Measurements from ENCODE around the gene HMGN1.

Gene HMGN1

GRCh38 chr21:39366563-39366962 lies 17.7 kb upstream of the HMGN1 start:
- no peak for DNase-seq

GRCh38 chr21:39364949-39365348 lies 16.1 kb upstream of the HMGN1 start:
- DNase-seq, result no peak

- no peak for DNase-seq
These were observed 15.0 kb upstream of the HMGN1 start for GRCh38 chr21:39363607-39364555.

- DNase-seq, result no peak
These were observed 13.8 kb upstream of the HMGN1 start for GRCh38 chr21:39362733-39363132.

- DNase-seq, result no peak
These were observed 10.5 kb upstream of the HMGN1 start for GRCh38 chr21:39359382-39359781.

DNA sequence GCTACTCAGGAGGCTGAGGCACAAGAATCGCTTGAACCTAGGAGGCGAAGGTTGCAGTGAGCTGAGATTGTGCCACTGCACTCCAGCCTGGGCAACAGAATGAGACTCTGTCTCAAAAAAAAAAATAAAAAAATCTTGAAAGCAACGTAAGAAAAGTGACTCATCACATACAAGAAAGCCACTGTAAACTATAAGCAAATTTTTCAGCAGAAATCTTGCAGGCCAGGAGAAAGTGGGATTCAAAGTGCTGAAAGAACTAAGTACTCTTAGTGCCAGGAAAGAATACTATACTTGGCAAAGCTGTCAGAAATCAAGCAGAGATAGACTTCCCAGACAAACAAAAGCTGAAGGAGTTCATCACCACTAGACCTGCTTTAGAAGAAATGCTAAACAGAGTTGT lies 4.4 kb upstream of the HMGN1 start:
- DNase-seq, result no peak

DNA sequence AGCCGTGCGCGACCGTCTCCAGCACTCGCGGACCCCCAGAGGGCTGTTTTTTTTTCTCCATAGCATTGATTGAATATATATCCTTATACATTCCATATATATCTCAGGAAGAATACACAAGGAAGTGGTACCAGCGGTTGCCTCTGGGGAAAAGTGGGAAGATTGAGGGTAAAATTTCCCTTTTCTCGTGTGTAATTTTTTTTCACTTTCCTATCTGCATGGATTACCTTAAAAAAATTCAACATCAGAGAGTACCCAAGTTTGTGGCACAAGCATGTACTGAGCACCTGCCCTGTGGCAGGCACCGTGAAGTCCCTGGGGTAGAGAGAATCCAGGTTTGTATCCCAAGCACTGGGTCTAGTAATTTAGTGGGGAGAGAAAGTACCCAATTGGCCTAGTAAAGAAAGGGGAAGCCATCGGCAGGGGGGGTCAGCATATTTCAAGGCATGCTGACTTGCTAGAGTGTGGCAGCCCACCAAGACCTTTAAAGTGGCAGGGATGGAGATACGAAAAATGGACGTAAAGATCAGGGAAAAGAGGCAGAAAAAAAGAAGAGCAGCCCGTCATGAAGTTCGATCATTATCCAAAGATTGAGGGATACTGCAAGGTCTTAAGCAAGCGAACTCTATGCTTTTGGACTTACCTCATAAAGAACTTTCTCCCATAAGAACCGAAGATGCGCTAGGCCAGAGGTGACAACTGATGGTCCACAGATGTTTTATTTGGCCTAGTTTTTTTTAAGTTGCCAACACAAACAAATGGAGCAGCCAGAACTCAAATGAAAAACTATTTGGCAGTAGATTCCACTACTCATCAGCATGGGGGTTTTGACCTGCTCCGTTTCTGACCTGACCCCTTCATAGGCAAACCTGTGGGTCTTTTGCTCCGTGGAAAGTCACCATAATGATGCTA lies 1.5 kb upstream of the HMGN1 start:
- no peak for DNase-seq

DNA sequence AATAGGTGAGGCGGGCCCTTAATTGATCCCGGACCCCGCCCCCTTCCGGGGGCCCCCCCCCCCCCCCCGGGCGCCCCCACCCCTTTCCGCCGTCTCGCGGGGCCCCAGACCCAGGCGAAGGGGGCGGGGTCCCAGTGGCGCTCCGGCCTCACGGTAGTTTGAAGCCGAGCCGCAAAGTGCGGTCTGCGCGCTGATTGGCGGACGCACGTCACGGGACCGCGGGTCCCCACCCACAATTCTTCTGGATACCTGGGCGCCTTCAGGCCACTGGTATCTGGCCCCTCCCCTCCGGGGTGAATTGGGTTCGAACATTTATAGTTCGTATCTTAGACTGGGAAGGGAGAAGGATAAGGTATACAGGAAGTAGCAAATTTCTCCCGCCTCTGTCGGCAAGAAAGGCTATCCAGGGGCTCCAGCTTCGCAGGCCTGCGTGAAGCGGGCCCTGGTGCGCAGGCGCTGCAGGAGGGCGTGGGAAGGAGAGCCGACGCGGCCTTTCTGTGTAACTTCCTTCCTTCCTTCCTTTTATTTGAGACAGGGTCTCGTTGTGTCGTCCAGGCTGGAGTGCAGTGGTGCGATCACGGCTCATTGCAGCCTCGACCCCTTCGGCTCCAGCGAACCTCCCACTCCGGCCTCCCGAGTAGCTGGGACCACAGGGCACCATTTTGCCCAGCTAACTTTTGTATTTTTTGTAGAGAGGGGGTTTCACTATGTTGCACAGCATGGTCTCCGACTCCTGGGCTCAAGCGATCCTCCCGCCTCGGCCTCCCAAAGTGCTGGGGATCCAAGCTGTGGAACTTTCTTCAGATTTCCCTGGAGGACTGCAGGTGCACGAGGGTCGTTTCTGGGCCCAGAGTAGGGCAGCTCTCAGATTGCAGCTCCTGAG lies 564 bp upstream of the HMGN1 start:
- DNase-seq, result peak; percentile 97

GRCh38 chr21:39348040-39348354 lies 891 bp downstream of the HMGN1 start:
- DNase-seq, result no peak

DNA sequence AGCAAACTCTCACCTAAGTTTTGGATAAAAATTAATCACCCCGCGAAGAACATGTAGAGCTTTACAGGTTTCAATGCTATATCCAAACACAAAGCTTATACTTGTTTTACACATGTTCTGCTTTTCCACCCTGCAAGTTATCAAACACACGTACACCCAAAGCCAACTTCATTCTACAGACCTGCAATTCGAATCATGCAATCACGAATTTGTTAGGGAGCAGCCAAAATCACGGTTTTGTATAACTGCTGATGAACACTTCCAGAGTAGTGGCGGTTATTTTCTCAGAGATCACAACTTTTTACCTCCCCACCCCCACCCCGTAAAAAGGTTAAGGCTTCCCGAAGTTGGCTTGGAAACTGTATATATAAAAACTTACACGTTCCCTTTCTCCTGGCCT lies 1.4 kb downstream of the HMGN1 start:
- peak; percentile 19 for DNase-seq

- DNase-seq, result no peak
These were observed 2.1 kb downstream of the HMGN1 start for GRCh38 chr21:39346671-39347331.

DNA sequence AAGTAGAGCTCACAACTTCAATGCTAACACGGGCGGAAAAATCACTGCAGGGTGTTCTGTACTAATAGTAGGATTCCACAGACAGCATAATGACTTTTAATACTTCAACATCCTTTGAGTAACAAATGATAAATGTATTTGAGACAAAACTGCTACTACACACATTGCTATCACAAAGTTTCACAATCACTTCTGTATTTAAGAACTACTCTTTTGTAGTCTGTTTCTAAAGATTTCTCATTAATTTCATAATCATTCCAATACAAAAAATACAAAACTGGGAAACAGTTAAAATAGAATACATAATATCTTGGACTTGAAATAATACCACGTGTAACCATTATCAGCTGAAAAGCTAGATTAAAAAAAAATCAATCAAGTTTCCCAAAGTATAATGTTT lies 2.7 kb downstream of the HMGN1 start:
- DNase-seq, result no peak

GRCh38 chr21:39345440-39345839 lies 3.4 kb downstream of the HMGN1 start:
- DNase-seq, result peak; percentile 48

DNA sequence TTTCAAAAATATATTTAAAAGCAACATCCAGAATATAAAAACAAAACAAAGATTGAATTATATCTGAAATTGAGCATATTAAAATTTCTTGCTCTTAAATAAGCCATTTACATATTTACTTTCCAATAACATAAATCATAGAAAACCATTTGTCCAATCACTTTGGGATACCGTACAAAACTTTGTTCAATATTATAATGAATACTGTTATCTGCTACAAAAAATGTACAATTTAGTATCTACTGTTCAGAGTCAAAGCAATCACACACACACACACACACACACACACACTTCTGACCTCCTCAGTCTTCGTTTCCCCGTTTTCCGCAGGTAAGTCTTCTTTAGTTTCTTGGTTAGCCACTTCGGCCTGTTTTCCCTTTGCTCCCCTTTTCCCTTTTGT lies 4.0 kb downstream of the HMGN1 start:
- DNase-seq, result no peak

- DNase-seq, result no peak
These were observed 7.5 kb downstream of the HMGN1 start for GRCh38 chr21:39341249-39341923.

GRCh38 chr21:39340687-39341086 lies 8.2 kb downstream of the HMGN1 start:
- no peak for DNase-seq

GRCh38 chr21:39339231-39339630 lies 9.7 kb downstream of the HMGN1 start:
- no peak for DNase-seq

GRCh38 chr21:39336457-39337008 lies 12.4 kb downstream of the HMGN1 start:
- DNase-seq, result no peak

DNA sequence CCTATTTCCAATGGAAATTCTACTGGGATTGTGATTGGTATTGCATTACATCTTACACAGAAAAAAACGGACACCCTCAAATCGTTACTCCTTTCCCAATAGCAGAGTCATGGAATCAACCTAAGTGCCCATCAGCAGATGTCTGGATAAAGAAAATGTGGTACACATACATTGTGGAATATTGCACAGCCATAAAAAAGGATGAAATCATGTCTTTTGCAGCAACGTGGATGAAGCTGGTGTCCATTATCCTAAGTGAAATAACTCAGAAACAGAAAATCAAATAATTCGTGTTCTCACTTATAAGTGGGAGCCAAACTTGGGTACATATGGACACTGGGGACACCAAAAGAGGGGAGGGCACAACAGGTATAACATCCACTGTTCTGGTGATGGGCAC lies 14.3 kb downstream of the HMGN1 start:
- DNase-seq, result no peak

- DNase-seq, result no peak
These were observed 16.7 kb downstream of the HMGN1 start for GRCh38 chr21:39332175-39332574.

DNA sequence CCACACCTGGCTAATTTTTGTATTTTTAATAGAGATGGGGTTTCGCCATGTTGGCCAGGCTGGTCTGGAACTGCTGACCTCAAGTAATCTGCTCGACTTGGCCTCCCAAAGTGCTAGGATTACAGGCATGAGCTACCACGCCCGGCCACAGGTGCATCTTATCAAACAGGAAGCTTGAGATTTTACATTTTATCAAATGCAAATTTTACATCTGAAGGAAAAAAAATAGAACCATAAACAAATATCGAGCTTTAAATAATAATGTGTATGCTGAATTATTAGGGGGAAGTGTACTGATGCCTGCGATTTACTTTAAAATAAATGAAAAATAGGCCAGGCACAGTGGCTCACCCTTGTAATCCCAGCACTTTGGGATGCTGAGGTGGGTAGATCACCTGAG lies 18.9 kb downstream of the HMGN1 start:
- DNase-seq, result no peak

Data from retina (tissue), 1 donor.